ENCODE results near the gene AKT2. TPM values are rescaled to one million over a fixed set of nuclear protein-coding genes. Genes with fewer than 3 reads are reported as not detected.

AKT2 gene
- total and polyA plus RNA-seq, 2 of the 8 experiments (the other 6 are each of a cell fraction or from before 2014, with no cell fraction given) = 151 to 183 TPM

- DNase-seq (ENCODE audit: low read depth in 1 of 2, low spot score in 2 of 2) = no peak
- H3K14ac ChIP-seq (ENCODE audit: insufficient read length) = no peak overlapping the region
- H3K9me3 ChIP-seq (ENCODE audit: insufficient read depth in 2 of 2, low read depth in 1 of 2, low read length in 1 of 2) = no peaks in the 10 kb centered on the region
- H4K8ac ChIP-seq (ENCODE audit: extremely low read depth, insufficient read depth, low read length) = no peak overlapping the region
- FAIRE-seq = no peak
- no peak overlapping the region for H3K56ac ChIP-seq (replicated peaks; ENCODE audit: insufficient read length, low read depth, low read length)
- no peak overlapping the region for H2BK120ac ChIP-seq (replicated peaks; ENCODE audit: low read depth, low read length)
- WGBS, 2 experiments (ENCODE audit: extremely low coverage in 1 of 2, insufficient coverage in 1 of 2, insufficient read length in 1 of 2, insufficient replicate concordance in 2 of 2, low coverage in 1 of 2, low lambda C conversion rate in 2 of 2, missing lambda C conversion rate in 1 of 2) = 85% methylated on average over 4 of the region's 4 CpGs; no CpG with 5 or more reads in 1 of the 2 experiments
- ChIA-PET CTCF (ENCODE audit: partially characterized antibody) (interaction anchor here (0.6 to 3.6 kb wide), 3 partner anchors 12 to 28 kb away, joined by 3 to 17 read pairs (median 5); partner anchors contain the start of gene TTC9B), POLR2A (ENCODE audit: partially characterized antibody) (interaction anchor here (1.3 kb wide), 1 partner anchor 12 kb away, joined by 3 read pairs; the partner anchor contains the start of gene TTC9B)
- H3K79me1 ChIP-seq (ENCODE audit: low read depth, low read length) = no peaks in the 10 kb centered on the region
- no peak overlapping the region for H4K91ac ChIP-seq (replicated peaks; ENCODE audit: insufficient read length, low read length)
- no peak overlapping the region for H2AFZ ChIP-seq (ENCODE audit: low read length)
- no peak overlapping the region for H2BK20ac ChIP-seq (ENCODE audit: low read length)
- H2BK5ac ChIP-seq (ENCODE audit: low read depth, low read length) = no peak overlapping the region
- H2AK5ac ChIP-seq (ENCODE audit: low read depth, low read length) = no peak overlapping the region
- no peak overlapping the region for H3K4me2 ChIP-seq (ENCODE audit: insufficient read depth in 1 of 2, low read depth in 2 of 2, low read length in 2 of 2)
- peaks cover 0 to 20% (median 14%) of the 10 kb centered on the region in 4 experiments; a peak in 6 of 7 replicates for H3K4me1 ChIP-seq (replicated peaks in 1 of 4; ENCODE audit: control insufficient read depth in 3 of 4, insufficient read depth in 4 of 4, low read length in 3 of 4)
- H2BK15ac ChIP-seq (ENCODE audit: low read length) = no peak overlapping the region
- H3K23ac ChIP-seq (ENCODE audit: insufficient read length) = no peak overlapping the region
- H3K4ac ChIP-seq (replicated peaks; ENCODE audit: insufficient read length, low read depth, low read length) = no peak overlapping the region
- H3K4me3 ChIP-seq (ENCODE audit: extremely low read depth in 1 of 4, insufficient read depth in 2 of 4, low read depth in 3 of 4, low read length in 4 of 4) = no peak overlapping the region
- no peak overlapping the region for H3K27ac ChIP-seq (ENCODE audit: low read depth, low read length)
- no peak overlapping the region for H4K5ac ChIP-seq (ENCODE audit: insufficient read length, low read depth, low read length)
- TF ChIP-seq SUZ12 (IDR thresholded peaks at IDR 0.05; ENCODE audit: low read length) = no peak
- no peak for TF ChIP-seq SIN3A (conservative IDR thresholded peaks at IDR 0.05 in 1 of 2, IDR thresholded peaks at IDR 0.05 in 1 of 2; ENCODE audit: low read depth in 1 of 2, low read length in 2 of 2)
- TF ChIP-seq POLR2A (IDR thresholded peaks at IDR 0.05; ENCODE audit: control extremely low read depth in 1 of 2, low read depth in 2 of 2, low read length in 2 of 2) = no peak
- TF ChIP-seq ZNF274 (IDR thresholded peaks at IDR 0.05; ENCODE audit: borderline replicate concordance, extremely low read depth, low read length) = no peak
- no peak for TF ChIP-seq E2F6 (IDR thresholded peaks at IDR 0.05)
- TF ChIP-seq JUN (IDR thresholded peaks at IDR 0.05; ENCODE audit: low read depth, low read length) = no peak
- no peak for TF ChIP-seq MAX (IDR thresholded peaks at IDR 0.05)
- TF ChIP-seq SAP30 (IDR thresholded peaks at IDR 0.05; ENCODE audit: insufficient read depth, insufficient replicate concordance, low read length) = no peak
- no peak for TF ChIP-seq SP2 (IDR thresholded peaks at IDR 0.05; ENCODE audit: low read length)
- no peak for TF ChIP-seq TCF12 (IDR thresholded peaks at IDR 0.05; ENCODE audit: low read depth, low read length)
- TF ChIP-seq TBP (IDR thresholded peaks at IDR 0.05; ENCODE audit: low read depth, low read length) = no peak
- TF ChIP-seq EP300 (IDR thresholded peaks at IDR 0.05; ENCODE audit: borderline replicate concordance in 1 of 2, low read depth in 2 of 2, low read length in 2 of 2) = no peak
- no peak for TF ChIP-seq HDAC6 (IDR thresholded peaks at IDR 0.05; ENCODE audit: low read depth, low read length)
- no peak overlapping the region for H3K9ac ChIP-seq (replicated peaks in 1 of 4; ENCODE audit: extremely low read depth in 1 of 4, low read depth in 3 of 4, low read length in 3 of 4)
- no peaks in the 10 kb centered on the region for H3K79me2 ChIP-seq (ENCODE audit: control insufficient read depth in 1 of 2, insufficient read depth in 2 of 2, low read length in 2 of 2)
- H3K23me2 ChIP-seq (ENCODE audit: low read depth, low read length) = peaks cover 5% of the 10 kb centered on the region
- H4K20me1 ChIP-seq (replicated peaks in 1 of 2; ENCODE audit: control insufficient read depth in 1 of 2, insufficient read depth in 2 of 2, low read length in 2 of 2) = peaks cover 0 to 2% of the 10 kb centered on the region in 2 experiments
- no peak overlapping the region for H3K18ac ChIP-seq (ENCODE audit: extremely low read depth, low read length)
- H3K27me3 ChIP-seq (replicated peaks in 1 of 4; ENCODE audit: control insufficient read depth in 3 of 4, extremely low read depth in 1 of 4, insufficient read depth in 3 of 4, low read length in 3 of 4) = peaks cover 0 to 27% (median 13%) of the 10 kb centered on the region in 4 experiments; a peak in 5 of 7 replicates
- H3K36me3 ChIP-seq (ENCODE audit: control insufficient read depth in 2 of 4, insufficient read depth in 4 of 4, low read length in 3 of 4) = peaks cover 0 to 5% (median 0%) of the 10 kb centered on the region in 4 experiments; a peak in 2 of 8 replicates
- no peak overlapping the region for H2BK12ac ChIP-seq (ENCODE audit: low read depth, low read length)
Measured at GRCh38 chr19:40229926-40230417, 55.2 kb downstream of the AKT2 start.

Measured in H1 (cell line).